Measurements from ENCODE around the gene ADCY4.

The ADCY4 gene

GRCh38 chr14:24325963-24326362 is 8.9 kb downstream of the ADCY4 start:
- TF ChIP-seq CTCF (conservative IDR thresholded peaks at IDR 0.05; ENCODE audit: control insufficient read depth, insufficient read depth, low read depth, low read length), result no peak
- no peak overlapping the region for H3K4me3 ChIP-seq (ENCODE audit: control insufficient read depth, low read depth, low read length)
- DNase-seq (ENCODE audit: low read depth), result no peak

GRCh38 chr14:24325041-24325530 is 9.8 kb downstream of the ADCY4 start:
- DNase-seq (ENCODE audit: low read depth), result no peak
- H3K4me3 ChIP-seq (ENCODE audit: control insufficient read depth, low read depth, low read length), result no peak overlapping the region
- no peak for TF ChIP-seq CTCF (conservative IDR thresholded peaks at IDR 0.05; ENCODE audit: control insufficient read depth, insufficient read depth, low read depth, low read length)

- no peak for TF ChIP-seq CTCF (conservative IDR thresholded peaks at IDR 0.05; ENCODE audit: control insufficient read depth, insufficient read depth, low read depth, low read length)
- DNase-seq (ENCODE audit: low read depth), result no peak
- no peak overlapping the region for H3K4me3 ChIP-seq (ENCODE audit: control insufficient read depth, low read depth, low read length)
Observed at GRCh38 chr14:24324024-24324423, 10.8 kb downstream of the ADCY4 start.

- H3K4me3 ChIP-seq (ENCODE audit: control insufficient read depth, low read depth, low read length), result no peak overlapping the region
- DNase-seq (ENCODE audit: low read depth), result no peak
- TF ChIP-seq CTCF (conservative IDR thresholded peaks at IDR 0.05; ENCODE audit: control insufficient read depth, insufficient read depth, low read depth, low read length), result no peak
Observed at GRCh38 chr14:24323341-24323740, 11.5 kb downstream of the ADCY4 start.

GRCh38 chr14:24322672-24323071 is 12.2 kb downstream of the ADCY4 start:
- DNase-seq (ENCODE audit: low read depth), result no peak
- no peak for TF ChIP-seq CTCF (conservative IDR thresholded peaks at IDR 0.05; ENCODE audit: control insufficient read depth, insufficient read depth, low read depth, low read length)
- H3K4me3 ChIP-seq (ENCODE audit: control insufficient read depth, low read depth, low read length), result no peak overlapping the region

- DNase-seq (ENCODE audit: low read depth), result no peak
- TF ChIP-seq CTCF (conservative IDR thresholded peaks at IDR 0.05; ENCODE audit: control insufficient read depth, insufficient read depth, low read depth, low read length), result no peak
- no peak overlapping the region for H3K4me3 ChIP-seq (ENCODE audit: control insufficient read depth, low read depth, low read length)
Observed at GRCh38 chr14:24321212-24321975, 13.5 kb downstream of the ADCY4 start.

Data from fibroblast of mammary gland (primary cell).